ENCODE measurements around the gene RBM15B.

Gene RBM15B

GRCh38 chr3:51445544-51446280 is 54.6 kb downstream of the RBM15B start:
- no peak for DNase-seq (ENCODE audit: low read depth)

Measured in CMK (cell line).